ENCODE results near the gene FAM149B1. TPM values are rescaled to one million over a fixed set of nuclear protein-coding genes. Genes with fewer than 3 reads are reported as not detected.

The FAM149B1 gene
- total RNA-seq, 2 experiments from 2014 or later: 7.0 to 7.7 TPM

DNA sequence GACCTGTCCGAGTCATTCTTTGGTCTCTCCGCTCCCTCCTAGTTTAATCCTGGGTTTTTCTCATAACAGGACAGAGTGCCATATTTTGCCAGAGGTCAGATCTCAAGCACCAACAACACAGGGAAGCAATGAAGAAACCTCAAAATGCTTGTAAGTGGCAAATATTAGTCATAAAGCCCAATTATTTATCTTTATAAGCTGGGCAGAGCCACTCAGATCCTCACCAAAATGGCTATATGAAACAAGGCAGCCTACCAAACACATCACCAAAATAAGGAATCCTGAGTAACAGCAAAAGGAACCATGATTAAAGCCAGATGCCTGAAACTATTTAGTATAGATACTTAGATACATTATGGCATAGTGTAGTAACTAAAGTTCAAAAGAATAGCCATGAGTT, 4.8 kb upstream of the FAM149B1 start:
- Mint-ChIP-seq H3K36me3 (ENCODE audit: low read depth) (peaks cover 72% of the 10 kb centered on the region), H3K4me3 (peak overlapping the region; percentile 32), H3K27me3 (no peaks in the 10 kb centered on the region), H3K9me3 (no peaks in the 10 kb centered on the region), H3K27ac (no peak overlapping the region), H3K4me1 (ENCODE audit: low read depth) (peaks cover 74% of the 10 kb centered on the region)
- DNase-seq: no peak
- ATAC-seq (ENCODE audit: poor library complexity): no peak
- Histone ChIP-seq H3K27ac (ENCODE audit: low read depth in 1 of 2, low read length in 2 of 2) (no peak overlapping the region), H3K9me3 (ENCODE audit: control insufficient read depth in 1 of 2, insufficient read depth in 1 of 2, low read length in 2 of 2) (no peaks in the 10 kb centered on the region), H3K27me3 (ENCODE audit: control insufficient read depth in 1 of 2, insufficient read depth in 2 of 2, low read length in 2 of 2) (no peaks in the 10 kb centered on the region), H3K4me3 (ENCODE audit: low read length) (no peak overlapping the region), H3K36me3 (ENCODE audit: insufficient read depth, low read length) (peaks cover 29% of the 10 kb centered on the region), H3K4me1 (ENCODE audit: insufficient read depth, low read length) (peaks cover 9% of the 10 kb centered on the region)
- TF ChIP-seq, protein P1, sequence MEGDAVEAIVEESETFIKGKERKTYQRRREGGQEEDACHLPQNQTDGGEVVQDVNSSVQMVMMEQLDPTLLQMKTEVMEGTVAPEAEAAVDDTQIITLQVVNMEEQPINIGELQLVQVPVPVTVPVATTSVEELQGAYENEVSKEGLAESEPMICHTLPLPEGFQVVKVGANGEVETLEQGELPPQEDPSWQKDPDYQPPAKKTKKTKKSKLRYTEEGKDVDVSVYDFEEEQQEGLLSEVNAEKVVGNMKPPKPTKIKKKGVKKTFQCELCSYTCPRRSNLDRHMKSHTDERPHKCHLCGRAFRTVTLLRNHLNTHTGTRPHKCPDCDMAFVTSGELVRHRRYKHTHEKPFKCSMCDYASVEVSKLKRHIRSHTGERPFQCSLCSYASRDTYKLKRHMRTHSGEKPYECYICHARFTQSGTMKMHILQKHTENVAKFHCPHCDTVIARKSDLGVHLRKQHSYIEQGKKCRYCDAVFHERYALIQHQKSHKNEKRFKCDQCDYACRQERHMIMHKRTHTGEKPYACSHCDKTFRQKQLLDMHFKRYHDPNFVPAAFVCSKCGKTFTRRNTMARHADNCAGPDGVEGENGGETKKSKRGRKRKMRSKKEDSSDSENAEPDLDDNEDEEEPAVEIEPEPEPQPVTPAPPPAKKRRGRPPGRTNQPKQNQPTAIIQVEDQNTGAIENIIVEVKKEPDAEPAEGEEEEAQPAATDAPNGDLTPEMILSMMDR (IDR thresholded peaks at IDR 0.05): no peak
- POLR2A ChIA-PET: interaction anchor here (1.1 kb wide), 1 partner anchor 68 kb away, joined by 4 read pairs; no protein-coding TSS in a partner anchor
- intact Hi-C loops (cut with DNase I, micrococcal nuclease): loop anchor here in 1 of 2 experiments (10.0 kb wide), 1 partner anchor 468 kb away; the partner anchor contains the start of gene MCU
- CTCF ChIA-PET: interaction anchor here (1.0 to 2.0 kb wide), 2 partner anchors 65 to 67 kb away, joined by 3 to 6 read pairs; partner anchors contain the start of gene P4HA1

DNA sequence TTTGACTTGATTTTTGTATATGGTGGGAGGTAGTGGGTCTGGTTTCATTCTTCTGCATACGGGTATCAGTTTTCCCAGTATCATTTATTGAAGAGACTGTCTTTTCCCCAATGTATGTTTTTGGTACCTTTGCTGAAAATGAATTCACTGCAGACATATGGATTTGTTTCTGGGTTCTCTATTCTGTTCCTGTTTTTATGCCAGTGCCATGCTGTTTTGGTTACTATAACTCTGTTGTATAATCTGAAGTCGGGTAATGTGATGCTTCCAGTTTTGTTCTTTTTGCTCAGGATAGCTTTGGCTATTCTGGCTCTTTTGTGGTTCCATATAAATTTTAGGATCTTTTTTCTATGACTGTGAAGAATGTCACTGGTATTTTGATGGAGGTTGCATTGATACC, 947 bp upstream of the FAM149B1 start:
- intact Hi-C loops (cut with DNase I, micrococcal nuclease): loop anchor here (2.0 to 10.0 kb wide), 7 partner anchors 78 to 1945 kb away; partner anchors contain the start of genes ANXA7 (in 1 of the 2), DNAJC9 (in 1 of the 2), MCU (in 1 of the 2) and MICU1 (in 1 of the 2)

DNA sequence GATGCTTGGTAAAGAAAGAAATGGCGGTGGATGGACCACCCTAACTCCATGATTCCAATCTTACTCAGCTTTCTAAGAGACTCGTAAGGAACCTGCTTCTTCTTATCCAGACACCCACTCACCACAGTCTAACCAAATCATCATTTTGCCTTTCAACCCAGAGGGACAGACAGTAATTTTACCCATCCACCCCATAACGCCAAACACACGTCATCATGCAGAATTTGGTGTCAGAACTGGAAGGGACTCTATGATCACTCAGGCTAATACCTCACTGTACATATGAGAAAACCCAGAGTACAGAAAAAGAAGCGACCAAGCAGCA, 499 bp upstream of the FAM149B1 start:
- ATAC-seq (ENCODE audit: poor library complexity): no peak
- DNase-seq: no peak
- no peaks in the 10 kb centered on the region for H3K9me3 ChIP-seq (ENCODE audit: control insufficient read depth in 1 of 2, insufficient read depth in 1 of 2, low read length in 2 of 2)

More for the DNA sequence above, 947 bp upstream of the FAM149B1 start:
- peak overlapping the region; percentile 96 to 97 for H3K27ac ChIP-seq (ENCODE audit: low read depth in 1 of 2, low read length in 2 of 2)
- no peaks in the 10 kb centered on the region for H3K27me3 ChIP-seq (ENCODE audit: control insufficient read depth in 1 of 2, insufficient read depth in 2 of 2, low read length in 2 of 2)
- peaks cover 19% of the 10 kb centered on the region for H3K36me3 ChIP-seq (ENCODE audit: insufficient read depth, low read length)
- Mint-ChIP-seq H3K9me3 (no peaks in the 10 kb centered on the region), H3K4me1 (ENCODE audit: low read depth) (peaks cover 55% of the 10 kb centered on the region), H3K27me3 (no peaks in the 10 kb centered on the region), H3K4me3 (peak overlapping the region; percentile 94), H3K27ac (peak overlapping the region; percentile 98), H3K36me3 (ENCODE audit: low read depth) (peaks cover 46% of the 10 kb centered on the region)
- DNase-seq (no peak), ATAC-seq (ENCODE audit: poor library complexity) (no peak)
- no peaks in the 10 kb centered on the region for H3K9me3 ChIP-seq (ENCODE audit: control insufficient read depth in 1 of 2, insufficient read depth in 1 of 2, low read length in 2 of 2)
- ChIA-PET POLR2A (interaction anchor here (3.4 kb wide), 1 partner anchor 71 kb away, joined by 41 read pairs; the partner anchor contains the start of gene P4HA1), CTCF (interaction anchor here (2.4 kb wide), 1 partner anchor 8 kb away, joined by 10 read pairs; no protein-coding TSS in a partner anchor)
- peak overlapping the region; percentile 90 for H3K4me3 ChIP-seq (ENCODE audit: low read length)
- H3K4me1 ChIP-seq (ENCODE audit: insufficient read depth, low read length): peaks cover 16% of the 10 kb centered on the region
- TF ChIP-seq, protein P1 (IDR thresholded peaks at IDR 0.05): no peak

More for the DNA sequence above, 499 bp upstream of the FAM149B1 start:
- peaks cover 51% of the 10 kb centered on the region for H3K4me1 Mint-ChIP-seq (ENCODE audit: low read depth)
- peaks cover 42% of the 10 kb centered on the region for H3K36me3 Mint-ChIP-seq (ENCODE audit: low read depth)
- Histone ChIP-seq H3K27me3 (ENCODE audit: control insufficient read depth in 1 of 2, insufficient read depth in 2 of 2, low read length in 2 of 2) (no peaks in the 10 kb centered on the region), H3K4me1 (ENCODE audit: insufficient read depth, low read length) (peaks cover 16% of the 10 kb centered on the region), H3K27ac (ENCODE audit: low read depth in 1 of 2, low read length in 2 of 2) (peak overlapping the region; percentile 96 to 97), H3K36me3 (ENCODE audit: insufficient read depth, low read length) (peaks cover 15% of the 10 kb centered on the region), H3K4me3 (ENCODE audit: low read length) (peak overlapping the region; percentile 90)
- intact Hi-C loops (cut with DNase I, micrococcal nuclease): loop anchor here (2.0 to 10.0 kb wide), 7 partner anchors 77 to 1945 kb away; partner anchors contain the start of genes ANXA7 (in 1 of the 2), DNAJC9 (in 1 of the 2), MCU (in 1 of the 2) and MICU1 (in 1 of the 2)
- peak overlapping the region; percentile 98 for H3K27ac Mint-ChIP-seq
- no peaks in the 10 kb centered on the region for H3K27me3 Mint-ChIP-seq
- ChIA-PET CTCF (interaction anchor here (2.4 kb wide), 1 partner anchor 8 kb away, joined by 10 read pairs; no protein-coding TSS in a partner anchor), POLR2A (interaction anchor here (3.4 kb wide), 1 partner anchor 71 kb away, joined by 41 read pairs; the partner anchor contains the start of gene P4HA1)
- H3K4me3 Mint-ChIP-seq: peak overlapping the region; percentile 94
- TF ChIP-seq, protein P1 (IDR thresholded peaks at IDR 0.05): no peak
- no peaks in the 10 kb centered on the region for H3K9me3 Mint-ChIP-seq
